Cardiac muscle cell (in vitro differentiated cells and primary cell): ENCODE measurements around the gene GADD45A. TPM values are rescaled to one million over a fixed set of nuclear protein-coding genes. Genes with fewer than 3 reads are reported as not detected.

Experiments used
- DNase-seq, 2 donors: peaks; one replicate each; pipeline versions ENCODE4 v3.0.0 to v3.0.0-alpha.2; 2010 to 2017; ENCODE audit warnings: low read depth in 1 of 2, low spot score in 1 of 2
- H3K27ac ChIP-seq: fragments of 200-600 bp; sonication (generic); 2 replicates; pipeline ENCODE4 v1.5.1; 2016
- H3K27me3 ChIP-seq: fragments of 200-600 bp; sonication (generic); 2 replicates; pipeline ENCODE4 v1.6.0; 2016; ENCODE audit warnings: control low read depth
- H3K36me3 ChIP-seq: fragments of 200-600 bp; sonication (generic); 2 replicates; pipeline ENCODE4 v1.5.1; 2016; ENCODE audit warnings: control low read depth
- H3K4me1 ChIP-seq: fragments of 200-600 bp; sonication (generic); 2 replicates; pipeline ENCODE4 v1.8.1; 2017; ENCODE audit warnings: low read depth, mild to moderate bottlenecking, mixed run types
- H3K4me3 ChIP-seq: fragments of 200-600 bp; sonication (generic); 2 replicates; pipeline ENCODE4 v1.5.1; 2016; ENCODE audit warnings: mild to moderate bottlenecking
- H3K9me3 ChIP-seq: fragments of 200-600 bp; sonication (generic); 2 replicates; pipeline ENCODE4 v1.5.1; 2017; ENCODE audit warnings: low read depth, mild to moderate bottlenecking, control low read depth
- CTCF ChIP-seq: IDR thresholded peaks from 2 replicates; pipeline ENCODE4 v1.5.1; 2012; ENCODE audit warnings: low read depth, mild to moderate bottlenecking, low read length
- polyA plus RNA-seq: library from polyadenylated mRNA; unstranded; fragments of >200 nt; fragmentation: Nextera tagmentation; extraction: Ambion mirVana; gene quantifications from 2 replicates; pipeline ENCODE4 v1.2.1, GENCODE V29; 2016
- total RNA-seq: library from RNA; depleted of rRNA; stranded (reverse); fragments of >200 nt; gene quantifications from 2 replicates; pipeline ENCODE4 v1.2.3, GENCODE V29; 2016

The GADD45A gene
- total and polyA plus RNA-seq, 2 experiments from 2014 or later = 84.2 to 112 TPM

DNA sequence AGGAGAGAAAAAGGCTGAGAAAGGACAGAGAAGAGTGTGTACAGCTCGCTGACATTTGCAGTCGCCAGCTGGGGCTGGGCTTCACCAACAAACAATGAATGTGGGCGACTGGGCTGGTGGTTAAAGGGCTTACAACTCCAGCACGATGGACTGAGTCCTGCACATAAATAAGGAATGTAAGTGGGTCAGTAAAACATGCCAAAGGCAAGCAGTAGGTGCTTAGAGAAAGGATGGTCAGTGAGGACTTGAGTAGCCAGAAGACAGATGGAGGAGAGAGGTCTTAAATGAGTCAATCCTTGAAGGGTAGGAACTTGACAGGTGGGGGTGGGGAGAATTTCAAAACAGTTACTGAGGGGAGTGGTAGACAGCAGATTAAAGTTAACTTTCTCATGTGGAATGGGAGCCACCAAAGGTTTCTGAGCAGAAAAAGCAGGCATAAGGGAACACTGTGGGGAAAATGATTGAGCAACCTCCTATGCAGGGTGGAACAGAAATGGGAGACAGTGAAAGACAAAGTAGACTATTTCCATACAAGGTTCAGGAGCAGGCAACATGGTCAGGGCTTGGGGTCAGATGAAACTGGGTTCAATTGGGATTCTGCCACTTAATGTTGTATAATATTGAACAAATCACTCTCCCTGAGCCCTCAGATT, 37.4 kb downstream of the GADD45A start:
- no peaks in the 10 kb centered on the region for H3K9me3 ChIP-seq
- no peaks in the 10 kb centered on the region for H3K27me3 ChIP-seq
- no peak overlapping the region for H3K27ac ChIP-seq
- no peak for TF ChIP-seq CTCF
- H3K36me3 ChIP-seq = no peaks in the 10 kb centered on the region
- H3K4me1 ChIP-seq = peaks cover 27% of the 10 kb centered on the region
- H3K4me3 ChIP-seq = no peak overlapping the region
- DNase-seq = peak in 1 of 2 donors; percentile 50

GRCh38 chr1:67723126-67723525, 38.1 kb downstream of the GADD45A start:
- DNase-seq = no peak
- Histone ChIP-seq H3K36me3 (no peaks in the 10 kb centered on the region), H3K27me3 (no peaks in the 10 kb centered on the region), H3K9me3 (no peaks in the 10 kb centered on the region), H3K4me1 (peaks cover 25% of the 10 kb centered on the region), H3K27ac (peak overlapping the region; percentile 36), H3K4me3 (no peak overlapping the region)
- no peak for TF ChIP-seq CTCF

DNA sequence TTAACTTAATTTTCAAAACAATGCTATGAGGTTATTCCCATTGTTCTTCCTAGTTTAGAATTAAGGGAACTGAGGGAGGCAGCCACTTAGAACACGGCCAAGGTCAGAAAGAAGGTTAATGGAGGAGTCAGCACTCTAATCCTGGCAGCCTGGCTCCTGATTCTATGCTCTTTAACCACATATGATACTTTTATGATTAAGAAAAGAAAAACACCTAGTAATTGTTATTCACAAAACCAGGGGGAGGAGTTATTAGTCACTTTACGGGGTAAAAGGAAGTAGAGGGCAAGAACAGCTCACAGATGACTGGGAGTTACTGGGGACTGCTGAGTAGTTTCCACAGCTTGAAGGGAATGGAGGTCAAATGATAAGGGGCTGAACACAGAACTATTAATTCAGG, 38.6 kb downstream of the GADD45A start:
- peak overlapping the region; percentile 36 for H3K27ac ChIP-seq
- no peak for TF ChIP-seq CTCF
- DNase-seq = peak in 1 of 2 donors; percentile 50

GRCh38 chr1:67724928-67725560, 40.0 kb downstream of the GADD45A start:
- Histone ChIP-seq H3K4me3 (no peak overlapping the region), H3K9me3 (no peaks in the 10 kb centered on the region), H3K4me1 (peaks cover 23% of the 10 kb centered on the region), H3K36me3 (no peaks in the 10 kb centered on the region), H3K27me3 (no peaks in the 10 kb centered on the region), H3K27ac (no peak overlapping the region)
- no peak for TF ChIP-seq CTCF
- peak in 1 of 2 donors; percentile 94 for DNase-seq

More for the DNA sequence above, 38.6 kb downstream of the GADD45A start:
- Histone ChIP-seq H3K36me3 (no peaks in the 10 kb centered on the region), H3K9me3 (no peaks in the 10 kb centered on the region), H3K4me1 (peaks cover 23% of the 10 kb centered on the region), H3K4me3 (no peak overlapping the region), H3K27me3 (no peaks in the 10 kb centered on the region)

- no peak overlapping the region for H3K27ac ChIP-seq
- DNase-seq = no peak
- H3K36me3 ChIP-seq = no peaks in the 10 kb centered on the region
- H3K9me3 ChIP-seq = no peaks in the 10 kb centered on the region
- no peak for TF ChIP-seq CTCF
- no peaks in the 10 kb centered on the region for H3K27me3 ChIP-seq
- H3K4me3 ChIP-seq = no peak overlapping the region
- peaks cover 23% of the 10 kb centered on the region for H3K4me1 ChIP-seq
These were observed 41.2 kb downstream of the GADD45A start for GRCh38 chr1:67726224-67726623.
